Keratinocyte (primary cell): ENCODE measurements around the gene WWC1. TPM values are rescaled to one million over a fixed set of nuclear protein-coding genes. Genes with fewer than 3 reads are reported as not detected.

Source experiments
- DNase-seq: peaks from one replicate; pipeline ENCODE4 v3.0.0-alpha.2; 2011; ENCODE audit warnings: low read depth, missing footprints, low spot score
- FAIRE-seq: peaks from 2 replicates; lab custom pipeline; 2011; peaks lifted over from hg19 to GRCh38; lab: Jason Lieb, UNC
- H2AFZ ChIP-seq: 2 replicates; pipeline ENCODE4 v1.6.0; 2012; ENCODE audit warnings: low read length, control low read depth, inconsistent platforms; ENCODE audit not compliant: control insufficient read depth
- H3K27ac ChIP-seq: 2 replicates; pipeline ENCODE4 v1.5.1; 2011; ENCODE audit warnings: low read length; ENCODE audit not compliant: control insufficient read depth, insufficient read depth
- H3K27me3 ChIP-seq: 3 replicates; pipeline ENCODE4 v1.6.0; 2011; ENCODE audit warnings: low read length; ENCODE audit not compliant: control insufficient read depth, insufficient read depth; ENCODE audit errors: extremely low read depth
- H3K36me3 ChIP-seq, 2 experiments: 2 replicates in 1 of 2; 3 replicates in 1 of 2; pipeline ENCODE4 v1.5.1; 2011; ENCODE audit warnings: low read length in 2 of 2, mild to moderate bottlenecking in 1 of 2; ENCODE audit not compliant: control insufficient read depth in 2 of 2, insufficient read depth in 2 of 2; ENCODE audit errors: extremely low read depth in 1 of 2
- H3K4me1 ChIP-seq: 3 replicates; pipeline ENCODE4 v1.5.1; 2011; ENCODE audit warnings: low read length; ENCODE audit not compliant: control insufficient read depth, insufficient read depth; ENCODE audit errors: extremely low read depth
- H3K4me2 ChIP-seq: 3 replicates; pipeline ENCODE4 v1.6.0; 2011; ENCODE audit warnings: low read depth, low read length; ENCODE audit not compliant: control insufficient read depth, insufficient read depth; ENCODE audit errors: extremely low read depth
- H3K4me3 ChIP-seq, 3 experiments: fragments of 200-600 bp in 1 of 3; sonication (generic) in 1 of 3; 2 replicates in 2 of 3; 3 replicates in 1 of 3; pipeline ENCODE4 v1.5.1; 2011 to 2016; ENCODE audit warnings: low read length in 3 of 3, mild to moderate bottlenecking in 3 of 3, control low read depth in 2 of 3, inconsistent platforms in 1 of 3, low read depth in 1 of 3, mixed read lengths in 1 of 3, mixed run types in 1 of 3, moderate library complexity in 1 of 3; ENCODE audit not compliant: control insufficient read depth in 2 of 3, insufficient read depth in 2 of 3; ENCODE audit errors: extremely low read depth in 1 of 3
- H3K79me2 ChIP-seq: 2 replicates; pipeline ENCODE4 v1.6.0; 2012; ENCODE audit warnings: low read length; ENCODE audit not compliant: control insufficient read depth, insufficient read depth
- H3K9ac ChIP-seq: 3 replicates; pipeline ENCODE4 v1.6.0; 2011; ENCODE audit warnings: low read length; ENCODE audit not compliant: control insufficient read depth, insufficient read depth; ENCODE audit errors: extremely low read depth
- H3K9me1 ChIP-seq: 3 replicates; pipeline ENCODE4 v1.6.0; 2011; ENCODE audit warnings: low read length; ENCODE audit not compliant: control insufficient read depth, insufficient read depth; ENCODE audit errors: extremely low read depth
- H3K9me3 ChIP-seq: 2 replicates; pipeline ENCODE4 v1.5.1; 2012; ENCODE audit warnings: low read depth, low read length; ENCODE audit not compliant: control insufficient read depth
- H4K20me1 ChIP-seq: 3 replicates; pipeline ENCODE4 v1.6.0; 2011; ENCODE audit warnings: low read length; ENCODE audit not compliant: control insufficient read depth, insufficient read depth; ENCODE audit errors: extremely low read depth
- CTCF ChIP-seq, 3 experiments: IDR thresholded peaks in 1 of 3; conservative IDR thresholded peaks in 1 of 3; optimal IDR thresholded peaks in 1 of 3; 2 replicates in 2 of 3; 3 replicates in 1 of 3; pipeline versions ENCODE3 to v1.5.1; 2011; ENCODE audit warnings: low read length in 3 of 3, mild to moderate bottlenecking in 3 of 3, moderate library complexity in 2 of 3, control low read depth in 1 of 3, inconsistent platforms in 1 of 3; ENCODE audit not compliant: insufficient read depth in 2 of 3; ENCODE audit errors: extremely low read depth in 1 of 3
- EZH2 ChIP-seq: IDR thresholded peaks from one replicate; pipeline ENCODE4 v1.6.1; 2012; ENCODE audit warnings: inconsistent platforms, mild to moderate bottlenecking, low read length, moderate library complexity
- dilution Hi-C: fragments of 300-500 bp; cut with MboI; formaldehyde crosslinking; loops from one replicate; pipeline ENCODE4 v1.7.0; 2020; ENCODE audit warnings: low sequenced_read_pairs; ENCODE audit not compliant: extremely low pct_ligation_motif_present
- polyA plus RNA-seq, 5 experiments: library from polyadenylated mRNA; depleted of rRNA in 3 of 5; stranded (reverse) in 3 of 5; stranded (forward) in 1 of 5; unstranded in 1 of 5; fragments of >200 nt; gene quantifications; 1 replicate in 1 of 5; 2 replicates in 3 of 5; 3 replicates in 1 of 5; pipeline versions ENCODE4 v1.2.1 to v1.2.3, GENCODE V29; 2011 to 2012; ENCODE audit warnings: missing spikeins in 2 of 5, low read depth in 1 of 5, low replicate concordance in 1 of 5

The WWC1 gene
- polyA plus RNA-seq, 1 donor (not counting 4 experiments of a cell fraction or from before 2014, with no cell fraction given) = 19.8 TPM

- DNase-seq = no peak
- H3K4me1 ChIP-seq = peaks cover 21% of the 10 kb centered on the region
- no peak overlapping the region for H3K27ac ChIP-seq
- H4K20me1 ChIP-seq = no peaks in the 10 kb centered on the region
- peaks cover 55% of the 10 kb centered on the region for H3K79me2 ChIP-seq
- TF ChIP-seq CTCF (optimal IDR thresholded peaks at IDR 0.05 in 1 of 3, IDR thresholded peaks at IDR 0.05 in 1 of 3, conservative IDR thresholded peaks at IDR 0.05 in 1 of 3; ENCODE audit: extremely low read depth in 1 of 3, insufficient read depth in 2 of 3, low read length in 3 of 3) (peak in 2 of 3 experiments; percentile 20 to 38), EZH2 (no peak)
- H3K9me3 ChIP-seq = no peaks in the 10 kb centered on the region
- peaks cover 2% of the 10 kb centered on the region for H3K9me1 ChIP-seq
- no peak overlapping the region for H3K4me3 ChIP-seq
- no peak for FAIRE-seq
- dilution Hi-C loops = no loop called here
- H3K4me2 ChIP-seq = no peak overlapping the region
- H3K9ac ChIP-seq = no peak overlapping the region
- no peak overlapping the region for H2AFZ ChIP-seq
- H3K36me3 ChIP-seq = peaks cover 1 to 4% of the 10 kb centered on the region in 2 experiments
- H3K27me3 ChIP-seq = no peaks in the 10 kb centered on the region
Observed at GRCh38 chr5:168311061-168311566, 19.7 kb downstream of the WWC1 start.

DNA sequence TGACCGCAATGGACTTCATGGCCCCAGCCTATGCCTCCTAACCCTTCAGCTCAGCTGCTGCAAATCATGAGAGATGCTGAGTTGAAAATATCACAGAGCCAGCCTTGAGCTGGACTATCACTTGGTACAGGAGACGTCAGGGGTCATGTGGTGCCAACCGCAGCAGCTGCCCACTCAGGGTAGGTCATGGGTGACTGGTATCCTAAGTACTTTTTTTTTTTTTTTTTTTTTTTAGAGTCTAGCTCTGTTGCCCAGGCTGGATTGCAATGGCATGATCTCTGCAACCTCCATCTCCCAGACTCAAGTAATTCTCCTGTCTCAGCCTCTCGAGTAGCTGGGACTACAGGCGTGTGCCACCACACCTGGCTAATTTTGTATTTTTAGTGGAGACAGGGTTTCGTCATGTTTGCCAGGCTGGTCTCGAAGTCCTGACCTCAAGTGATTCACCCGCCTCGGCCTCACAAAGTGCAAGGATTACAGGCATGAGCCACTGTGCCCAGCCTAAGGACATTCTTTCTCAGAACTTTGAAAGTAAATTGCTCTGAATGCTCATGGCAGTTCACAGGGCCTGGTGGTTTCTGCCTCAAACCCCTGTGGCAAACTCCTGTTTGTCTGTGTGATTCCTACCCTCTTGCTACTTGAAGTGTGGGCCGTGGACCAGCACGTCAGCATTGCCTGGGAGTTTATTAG is 21.3 kb downstream of the WWC1 start:
- H3K9ac ChIP-seq = no peak overlapping the region
- TF ChIP-seq EZH2 (no peak), CTCF (optimal IDR thresholded peaks at IDR 0.05 in 1 of 3, IDR thresholded peaks at IDR 0.05 in 1 of 3, conservative IDR thresholded peaks at IDR 0.05 in 1 of 3; ENCODE audit: extremely low read depth in 1 of 3, insufficient read depth in 2 of 3, low read length in 3 of 3) (no peak)
- H4K20me1 ChIP-seq = no peaks in the 10 kb centered on the region
- H3K4me1 ChIP-seq = peaks cover 35% of the 10 kb centered on the region
- H3K9me1 ChIP-seq = peaks cover 2% of the 10 kb centered on the region
- FAIRE-seq (no peak), DNase-seq (no peak)
- no peaks in the 10 kb centered on the region for H3K27me3 ChIP-seq
- no peak overlapping the region for H3K4me3 ChIP-seq
- H3K27ac ChIP-seq = no peak overlapping the region
- no peaks in the 10 kb centered on the region for H3K9me3 ChIP-seq
- no peak overlapping the region for H3K4me2 ChIP-seq
- no peak overlapping the region for H2AFZ ChIP-seq
- dilution Hi-C loops = no loop called here
- H3K36me3 ChIP-seq = peaks cover 1 to 4% of the 10 kb centered on the region in 2 experiments
- H3K79me2 ChIP-seq = peaks cover 63% of the 10 kb centered on the region
